HL-60 (cell line): ENCODE results near the gene PICALM.

ENCODE experiments used
- GABPA ChIP-seq: IDR thresholded peaks from 2 replicates; pipeline ENCODE4 v1.6.1; 2012; ENCODE audit warnings: low read depth
- POLR2AphosphoS5 ChIP-seq: IDR thresholded peaks from 2 replicates; pipeline ENCODE4 v1.6.1; 2012; ENCODE audit warnings: low read depth
- SPI1 ChIP-seq: IDR thresholded peaks from 2 replicates; pipeline ENCODE4 v1.6.1; 2012; ENCODE audit warnings: low read depth, mild to moderate bottlenecking, borderline replicate concordance
- TF ChIP-seq, protein P1 (sequence below): IDR thresholded peaks from one replicate; pipeline ENCODE4 v1.5.1; 2011; ENCODE audit warnings: low read length, control low read depth, inconsistent platforms; ENCODE audit not compliant: insufficient read depth

DNA sequence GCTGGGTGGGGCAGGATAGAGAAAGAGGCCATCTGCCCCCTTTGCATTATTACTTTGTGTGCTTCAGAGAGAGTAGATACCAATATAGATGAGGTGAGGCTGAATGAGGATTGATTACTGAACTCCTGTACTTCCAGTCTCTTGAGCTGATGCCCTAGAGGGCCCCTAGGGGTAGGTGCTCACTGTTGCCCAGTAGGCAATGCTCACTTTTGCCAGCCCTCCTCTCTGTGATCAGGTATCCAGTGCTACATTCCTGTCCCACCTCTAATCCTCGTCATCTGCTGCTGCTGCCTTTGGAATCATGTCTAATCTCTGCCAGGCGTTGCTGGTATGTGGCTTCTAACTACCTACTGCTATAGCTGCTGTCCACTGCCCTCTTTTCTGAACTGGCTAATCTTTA is 156.5 kb downstream of the PICALM start:
- TF ChIP-seq, protein P1, sequence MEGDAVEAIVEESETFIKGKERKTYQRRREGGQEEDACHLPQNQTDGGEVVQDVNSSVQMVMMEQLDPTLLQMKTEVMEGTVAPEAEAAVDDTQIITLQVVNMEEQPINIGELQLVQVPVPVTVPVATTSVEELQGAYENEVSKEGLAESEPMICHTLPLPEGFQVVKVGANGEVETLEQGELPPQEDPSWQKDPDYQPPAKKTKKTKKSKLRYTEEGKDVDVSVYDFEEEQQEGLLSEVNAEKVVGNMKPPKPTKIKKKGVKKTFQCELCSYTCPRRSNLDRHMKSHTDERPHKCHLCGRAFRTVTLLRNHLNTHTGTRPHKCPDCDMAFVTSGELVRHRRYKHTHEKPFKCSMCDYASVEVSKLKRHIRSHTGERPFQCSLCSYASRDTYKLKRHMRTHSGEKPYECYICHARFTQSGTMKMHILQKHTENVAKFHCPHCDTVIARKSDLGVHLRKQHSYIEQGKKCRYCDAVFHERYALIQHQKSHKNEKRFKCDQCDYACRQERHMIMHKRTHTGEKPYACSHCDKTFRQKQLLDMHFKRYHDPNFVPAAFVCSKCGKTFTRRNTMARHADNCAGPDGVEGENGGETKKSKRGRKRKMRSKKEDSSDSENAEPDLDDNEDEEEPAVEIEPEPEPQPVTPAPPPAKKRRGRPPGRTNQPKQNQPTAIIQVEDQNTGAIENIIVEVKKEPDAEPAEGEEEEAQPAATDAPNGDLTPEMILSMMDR: no peak
- no peak for TF ChIP-seq POLR2AphosphoS5
- TF ChIP-seq SPI1: no peak
- no peak for TF ChIP-seq GABPA
